DMS79 (cell line): ENCODE data around the gene MACROD2.

ENCODE experiments used
- DNase-seq: peaks from one replicate; lab custom pipeline; 2025; lab: John Stamatoyannopoulos, UW

The MACROD2 gene

DNA sequence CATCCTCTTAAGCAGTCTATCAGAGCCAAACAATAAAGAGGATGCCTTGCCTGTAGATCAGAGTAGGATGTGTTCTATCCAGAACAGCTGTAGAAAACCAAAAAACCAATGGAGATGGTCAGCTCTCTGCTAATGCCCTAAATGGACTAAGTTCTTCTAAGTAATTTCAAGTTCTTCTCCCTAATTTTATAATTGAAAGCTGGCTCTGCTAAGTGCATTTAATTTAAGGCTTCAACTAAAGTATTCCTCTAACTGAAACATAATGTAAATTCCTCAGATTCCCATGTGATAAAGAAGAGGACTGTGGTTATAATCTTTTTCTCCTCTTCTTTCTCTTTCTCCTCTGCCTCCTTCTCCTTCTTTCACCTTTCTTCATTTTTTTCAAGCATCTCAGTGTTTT lies 1868.4 kb downstream of the MACROD2 start:
- DNase-seq: no peak

DNA sequence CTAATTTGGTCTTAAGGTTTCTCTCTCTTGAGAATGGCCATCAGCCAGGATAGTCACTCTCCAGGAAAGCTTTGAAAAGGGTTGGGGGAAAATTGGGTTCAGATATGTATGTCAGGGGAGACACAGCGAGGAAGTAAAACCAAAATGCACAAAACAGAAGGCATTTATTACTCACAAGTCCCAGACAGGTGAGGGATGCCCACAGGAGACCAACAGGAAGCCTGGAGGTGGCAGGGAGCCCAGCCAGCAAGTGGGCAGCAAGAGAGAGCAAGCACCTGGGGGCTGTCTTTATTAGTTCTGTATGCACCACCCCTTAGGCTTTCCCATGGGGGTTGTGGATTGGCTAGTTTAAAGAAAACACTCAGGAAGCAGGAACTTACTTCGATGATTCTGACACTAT lies 1870.2 kb downstream of the MACROD2 start:
- DNase-seq: no peak

DNA sequence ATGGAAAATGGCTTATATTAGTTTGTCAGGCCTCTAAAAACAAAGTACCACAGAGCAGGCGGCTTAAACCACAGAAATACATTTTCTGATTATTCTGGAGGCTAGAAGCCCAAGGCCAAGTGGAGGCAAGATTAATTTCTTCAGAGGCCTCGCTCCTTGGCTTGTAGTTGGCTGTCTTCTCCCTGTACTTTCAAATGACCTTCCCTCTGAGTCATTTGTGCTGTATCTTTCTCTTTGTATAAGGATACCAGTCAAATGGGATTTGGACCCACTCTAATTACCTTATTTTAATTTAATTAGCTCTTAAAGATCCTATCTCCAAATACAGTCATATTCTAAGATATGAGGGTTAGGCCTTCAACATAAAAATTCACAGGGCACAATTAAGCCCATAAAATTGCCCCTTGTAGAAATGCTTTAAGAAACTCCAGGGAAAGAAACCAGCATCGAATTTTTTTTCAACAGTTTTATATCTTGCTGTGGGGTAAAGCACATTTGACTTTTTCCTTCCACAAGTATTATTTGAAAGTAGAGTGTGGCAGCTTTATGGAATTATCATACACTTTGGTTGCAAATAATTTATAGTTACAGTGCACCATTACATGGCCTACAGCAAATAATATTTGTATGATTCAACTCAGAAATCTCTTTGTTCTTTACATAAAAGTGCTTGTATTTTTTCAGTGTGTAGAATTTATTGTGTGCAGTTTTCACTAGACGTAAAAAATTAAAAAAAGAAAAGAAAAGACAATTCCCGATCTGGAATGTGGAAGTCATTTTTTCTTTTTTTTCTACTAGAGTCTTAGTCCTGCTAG lies 1871.8 kb downstream of the MACROD2 start:
- DNase-seq: no peak

DNA sequence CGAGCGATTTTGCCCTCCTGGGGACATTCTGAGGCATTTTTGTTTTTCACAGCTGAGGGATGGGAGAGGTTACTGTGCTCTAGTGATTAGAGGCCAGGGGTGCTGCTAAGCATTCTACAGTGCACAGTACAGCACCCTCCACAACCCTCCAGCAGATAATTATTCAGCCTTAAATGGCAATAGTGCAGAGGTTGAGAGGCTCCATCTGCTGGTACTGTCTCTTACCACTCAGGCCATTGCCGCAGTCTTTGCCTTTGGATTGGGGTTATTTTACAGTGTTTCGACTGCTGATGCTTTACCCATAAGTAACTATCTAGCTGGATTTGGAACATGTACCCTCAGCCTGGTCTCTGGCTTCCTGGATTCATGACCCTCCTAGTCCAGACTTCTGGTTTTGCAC lies 1872.6 kb downstream of the MACROD2 start:
- DNase-seq: no peak

DNA sequence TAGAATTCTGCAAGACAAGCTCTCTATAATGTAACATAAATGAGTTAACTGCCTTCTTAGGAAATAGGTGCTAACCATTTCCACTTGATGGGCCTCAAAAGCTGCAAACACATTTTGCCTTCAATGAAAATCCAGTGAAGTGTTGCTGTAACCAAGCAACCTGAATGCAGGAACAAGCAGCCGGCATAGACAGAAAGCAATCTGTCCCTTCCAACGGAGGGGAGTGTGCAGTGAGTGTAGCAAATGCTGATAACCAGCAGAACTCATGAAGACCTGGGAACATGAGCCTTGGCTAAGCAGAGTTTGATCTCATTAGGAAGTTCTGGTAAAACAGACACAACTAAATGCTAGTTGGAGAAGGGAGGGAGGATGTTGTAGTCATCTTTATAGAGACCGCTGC lies 1880.1 kb downstream of the MACROD2 start:
- DNase-seq: no peak

DNA sequence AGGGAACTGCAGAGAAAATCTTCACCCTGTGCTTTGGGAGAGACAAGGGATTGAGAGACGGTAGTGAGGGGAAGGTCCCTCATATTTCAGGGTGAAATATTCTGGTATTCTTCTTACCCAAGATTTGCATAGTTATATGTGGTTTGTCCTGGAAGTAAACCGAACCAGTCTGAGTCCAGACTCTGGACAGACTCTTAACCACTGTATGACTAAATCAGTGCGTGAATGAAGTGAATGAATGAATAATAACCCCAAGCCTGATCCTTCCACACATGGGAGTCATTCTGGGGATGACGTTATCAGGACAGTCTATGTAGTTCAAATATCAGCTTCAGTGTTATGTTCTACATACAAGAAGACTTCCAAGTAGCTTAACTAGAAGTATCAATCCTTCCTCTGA lies 1887.2 kb downstream of the MACROD2 start:
- no peak for DNase-seq

DNA sequence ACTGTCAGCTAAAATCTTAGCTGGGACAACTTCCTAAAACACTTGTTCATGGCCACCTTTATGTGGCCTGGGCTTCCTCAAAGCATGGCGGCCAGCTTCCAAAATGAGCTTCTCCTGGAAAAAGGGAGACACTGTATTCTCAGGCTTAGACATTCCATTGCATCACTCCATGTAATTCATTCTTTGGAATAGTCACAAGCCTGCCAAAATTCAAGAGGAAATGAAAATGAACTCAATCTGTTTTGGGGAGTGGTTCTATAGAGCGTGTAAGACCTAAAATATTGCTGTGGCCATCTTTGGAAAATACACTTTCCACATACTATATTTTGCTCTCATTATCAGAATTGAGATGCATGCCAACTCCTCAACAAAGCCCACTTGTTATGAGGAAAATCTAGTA lies 1890.9 kb downstream of the MACROD2 start:
- DNase-seq: no peak

DNA sequence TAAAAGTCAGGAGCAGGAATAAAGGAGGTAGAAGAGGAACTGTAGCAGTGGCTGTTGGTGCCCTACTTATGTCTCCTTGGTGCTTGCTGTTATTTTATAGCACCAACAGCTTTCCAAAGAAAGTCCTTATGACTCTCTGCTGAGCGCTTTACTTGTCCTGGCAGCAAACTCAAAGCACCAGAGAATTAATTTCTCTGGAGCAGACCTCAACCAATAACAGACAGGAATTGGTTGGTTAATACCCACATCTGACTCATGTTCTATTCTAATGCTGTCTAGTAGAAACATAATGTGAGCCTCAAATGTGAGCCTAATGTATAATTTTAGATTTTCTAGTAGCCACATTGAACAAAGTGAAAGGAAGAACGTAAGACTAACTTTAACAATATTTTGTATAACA lies 1892.1 kb downstream of the MACROD2 start:
- DNase-seq: no peak

DNA sequence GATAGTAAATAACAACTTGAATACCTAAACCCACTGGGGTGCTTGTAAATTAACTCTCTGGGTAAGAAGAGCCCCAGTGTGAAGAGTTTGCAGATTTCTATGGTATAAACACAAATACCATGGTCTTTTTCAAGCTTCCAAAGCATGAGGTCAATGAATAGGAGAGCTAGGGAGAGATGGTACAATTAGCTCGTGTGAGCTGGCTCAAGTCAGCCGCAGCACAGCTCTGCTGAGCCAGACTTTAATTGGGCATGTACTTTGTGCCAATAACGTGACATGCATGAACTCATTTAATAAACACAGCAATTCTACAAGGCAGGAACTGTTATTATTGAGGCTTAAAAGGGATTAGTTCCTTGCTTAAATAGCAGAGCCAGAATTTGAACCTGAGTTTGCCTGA lies 1893.7 kb downstream of the MACROD2 start:
- DNase-seq: no peak

DNA sequence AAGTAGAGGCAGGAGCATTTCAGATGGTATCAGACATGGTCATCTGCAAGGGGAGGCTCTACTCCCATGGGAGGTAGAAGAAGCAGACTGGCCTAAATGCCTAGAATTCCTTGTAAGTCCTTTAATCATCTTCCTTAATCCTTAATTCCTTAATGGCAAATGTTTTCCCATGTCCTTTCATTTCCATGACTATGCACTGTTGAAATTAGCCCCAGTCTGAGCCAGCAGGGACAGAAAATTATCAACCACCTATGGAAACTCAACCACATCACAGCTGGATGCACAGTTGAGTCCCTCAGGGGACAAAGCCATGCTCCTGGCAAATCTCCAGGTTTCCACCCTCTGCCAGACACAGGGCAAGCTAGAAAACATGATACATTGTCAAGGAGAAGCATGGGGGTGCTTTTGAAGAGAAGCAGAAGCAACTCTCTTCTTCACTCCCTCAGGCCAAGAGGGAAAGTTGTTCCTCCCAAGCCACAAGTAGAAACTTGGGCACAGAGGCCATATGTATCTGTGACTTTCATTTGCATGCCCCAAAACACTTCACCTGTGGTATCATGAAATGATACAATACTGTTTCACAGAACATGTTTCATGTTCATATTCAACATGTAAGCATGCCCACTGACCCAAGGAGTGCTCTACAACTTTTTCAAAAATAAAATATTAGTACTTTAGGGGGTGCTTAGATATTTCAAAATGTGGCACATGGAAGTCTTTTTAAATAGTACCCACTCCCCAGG lies 1894.4 kb downstream of the MACROD2 start:
- DNase-seq: no peak

DNA sequence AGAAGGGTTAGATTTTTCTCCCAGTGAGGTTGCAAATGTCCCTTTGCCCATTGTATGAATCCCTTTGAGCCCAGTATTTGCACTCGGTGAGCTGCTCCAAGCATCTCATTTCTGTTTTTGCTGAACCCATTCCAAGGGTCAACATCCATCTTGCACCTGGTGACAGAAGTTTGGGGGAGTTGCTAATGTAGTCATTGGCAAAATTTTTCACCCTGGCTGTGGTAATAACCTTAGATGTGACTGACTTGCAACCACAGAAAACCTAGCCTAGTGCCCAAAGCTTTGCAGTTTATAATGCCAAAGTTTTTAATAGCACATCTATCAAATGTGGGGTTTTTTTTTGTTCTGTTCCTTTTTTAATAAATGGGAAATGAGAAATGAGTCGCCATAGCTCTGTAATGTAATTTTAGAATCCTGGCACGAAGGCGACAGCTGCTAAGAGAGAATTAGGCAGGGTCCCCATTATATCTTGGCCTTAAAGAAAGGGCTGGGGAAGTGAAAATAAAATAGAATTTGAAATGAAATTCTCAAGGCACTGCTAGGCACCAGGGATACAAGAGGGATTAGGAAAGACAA lies 1895.2 kb downstream of the MACROD2 start:
- no peak for DNase-seq

DNA sequence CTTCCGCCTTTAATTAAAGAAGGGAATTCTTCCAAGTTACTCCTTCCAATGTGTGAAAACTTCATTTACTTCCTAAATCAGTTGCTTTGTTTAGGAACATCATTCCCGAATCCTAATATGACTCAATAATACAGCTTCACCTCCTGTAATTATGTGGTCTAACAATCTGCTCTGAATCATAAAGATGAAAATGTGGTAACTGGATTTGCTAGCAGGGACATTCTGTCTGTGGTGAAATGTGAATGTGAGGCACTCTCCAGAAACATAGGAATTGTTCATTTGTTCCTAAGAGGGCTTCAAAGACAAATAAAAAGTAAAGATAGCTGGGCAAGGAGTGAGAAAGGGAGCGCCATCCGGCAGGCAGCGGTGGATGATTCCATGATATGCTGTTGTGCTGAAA lies 1899.8 kb downstream of the MACROD2 start:
- no peak for DNase-seq

DNA sequence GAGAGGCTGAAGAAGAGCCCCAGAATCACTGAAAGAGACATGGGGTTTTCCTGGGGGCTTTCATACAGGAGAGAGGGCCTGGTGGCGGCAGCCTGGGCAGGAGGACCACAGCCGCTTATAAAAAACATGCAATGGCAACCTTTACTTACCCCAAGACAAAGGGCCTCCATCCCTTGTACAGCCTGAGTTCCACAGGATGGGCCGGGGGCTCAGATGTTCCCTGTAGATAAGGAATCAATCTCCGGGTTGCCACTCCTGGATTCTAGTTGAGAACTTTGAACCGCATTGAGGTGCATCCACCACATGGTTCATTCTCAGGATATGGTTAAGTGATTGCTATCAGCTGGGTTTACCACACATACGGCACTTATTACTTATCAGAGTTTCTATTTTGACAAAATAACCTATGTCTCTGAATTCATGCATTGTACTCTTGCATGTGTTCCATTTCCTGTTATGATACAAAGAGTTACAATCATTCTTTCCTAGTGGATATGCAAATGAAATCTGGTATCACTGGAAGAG lies 1900.3 kb downstream of the MACROD2 start:
- no peak for DNase-seq

DNA sequence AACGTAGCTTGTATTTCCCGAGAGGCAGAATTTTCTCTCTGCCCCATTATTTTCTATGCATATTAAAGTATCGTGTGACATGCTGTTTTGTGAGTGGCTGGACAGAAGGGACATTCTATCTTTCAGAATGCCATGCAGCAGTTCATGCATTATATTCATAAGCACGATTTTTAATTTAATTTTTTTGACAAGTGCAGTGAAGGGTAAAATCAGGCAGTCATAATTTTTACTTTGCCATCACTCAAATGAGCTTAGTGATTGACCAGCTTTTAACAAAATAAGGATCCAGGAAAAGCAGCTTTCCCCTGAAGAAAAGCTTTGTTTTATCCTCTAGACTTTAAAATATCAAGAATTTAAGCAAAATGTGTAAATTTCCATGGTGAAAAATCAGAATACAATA lies 1904.7 kb downstream of the MACROD2 start:
- no peak for DNase-seq

DNA sequence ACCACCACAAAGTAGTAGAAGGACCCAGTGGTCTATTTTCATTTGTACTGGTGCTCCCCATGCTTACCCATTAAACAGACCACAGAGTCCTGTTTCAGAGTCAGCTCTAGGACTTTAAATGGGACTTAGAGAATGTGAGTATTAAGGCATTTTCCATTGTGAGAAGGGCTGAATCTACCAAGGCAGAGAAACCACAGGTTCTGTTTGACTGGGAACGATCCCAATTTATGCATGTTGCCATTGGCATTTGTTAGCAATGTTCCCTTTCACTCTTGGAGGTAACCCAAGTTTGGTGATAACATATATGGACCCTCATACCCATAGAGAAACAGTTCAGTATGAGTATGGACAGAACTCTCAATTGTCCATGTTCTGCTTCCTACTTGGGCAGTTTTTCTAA lies 1905.1 kb downstream of the MACROD2 start:
- no peak for DNase-seq

DNA sequence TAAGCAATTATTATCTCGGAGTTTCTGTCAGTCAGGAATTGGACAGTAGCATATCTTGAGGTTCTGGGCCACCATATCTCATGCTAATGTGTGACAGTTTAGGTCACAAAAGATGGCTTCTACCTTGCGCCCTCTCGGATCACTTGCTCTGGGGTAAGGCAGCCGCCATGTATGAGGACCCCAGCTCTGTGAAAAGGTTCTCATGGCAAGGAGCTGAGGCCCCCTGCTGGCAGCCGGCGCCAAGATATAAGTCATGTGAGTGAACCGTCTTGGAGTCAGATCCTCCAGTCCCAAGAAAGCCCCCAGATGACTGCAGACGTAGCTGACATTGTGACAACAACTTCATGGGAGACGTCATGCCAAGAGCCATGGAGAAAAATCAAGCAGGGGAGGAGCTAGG lies 1907.2 kb downstream of the MACROD2 start:
- no peak for DNase-seq

DNA sequence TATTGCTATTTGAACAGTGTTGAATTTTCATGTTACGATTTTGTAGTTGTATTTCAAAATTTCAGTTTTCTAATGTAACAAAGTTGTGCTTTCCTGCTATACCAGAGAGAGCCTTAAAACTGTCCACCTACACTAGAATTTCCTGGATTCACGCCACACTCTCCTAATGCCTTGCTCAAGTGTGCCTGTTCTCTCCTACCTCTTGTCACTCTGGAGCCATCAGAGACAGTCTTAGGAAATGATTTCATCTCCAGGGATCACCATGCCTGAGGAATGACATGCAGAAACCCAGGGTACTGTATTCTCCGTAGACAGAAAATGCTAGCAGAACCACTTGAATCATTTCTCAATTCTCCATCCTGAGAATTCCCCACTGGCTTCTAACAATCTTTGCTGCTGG lies 1910.3 kb downstream of the MACROD2 start:
- DNase-seq: no peak

DNA sequence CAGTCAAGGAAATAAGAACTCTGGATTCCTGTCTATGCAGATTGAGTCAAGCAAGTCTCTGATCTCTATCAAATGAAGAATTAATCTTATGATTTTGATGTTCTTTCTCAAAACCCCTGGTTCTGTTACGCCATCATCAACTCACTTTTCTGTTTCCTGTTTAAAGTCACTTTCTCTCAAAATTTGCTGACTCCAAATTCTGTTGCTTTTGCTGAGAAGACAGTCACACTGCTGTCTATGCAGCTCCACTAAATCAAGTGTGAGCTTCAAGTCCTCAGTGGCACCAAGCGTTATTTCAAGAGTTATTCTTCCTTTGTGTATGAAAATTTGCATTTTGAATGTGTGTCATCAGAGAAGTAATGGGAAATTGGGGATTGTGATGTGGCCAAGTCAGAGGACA lies 1914.7 kb downstream of the MACROD2 start:
- no peak for DNase-seq

DNA sequence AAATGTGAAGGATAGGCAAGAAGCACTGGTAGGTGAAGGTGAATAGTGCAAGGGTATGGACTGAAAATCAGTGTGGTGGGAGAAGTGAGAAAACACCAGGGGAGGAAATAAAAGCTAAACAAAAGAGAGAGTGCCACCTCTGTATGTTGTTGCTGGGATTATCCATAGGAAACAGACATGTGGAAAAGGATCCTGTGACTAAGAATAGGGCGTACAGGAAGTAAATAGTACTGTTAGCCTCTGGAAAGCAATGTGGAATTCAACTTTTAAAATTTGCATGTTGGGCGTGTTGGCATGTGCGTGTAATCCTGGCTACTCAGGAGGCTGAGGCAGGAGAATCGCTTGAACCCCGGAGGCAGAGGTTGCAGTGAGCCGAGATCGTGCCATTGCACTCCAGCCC lies 1916.3 kb downstream of the MACROD2 start:
- no peak for DNase-seq

DNA sequence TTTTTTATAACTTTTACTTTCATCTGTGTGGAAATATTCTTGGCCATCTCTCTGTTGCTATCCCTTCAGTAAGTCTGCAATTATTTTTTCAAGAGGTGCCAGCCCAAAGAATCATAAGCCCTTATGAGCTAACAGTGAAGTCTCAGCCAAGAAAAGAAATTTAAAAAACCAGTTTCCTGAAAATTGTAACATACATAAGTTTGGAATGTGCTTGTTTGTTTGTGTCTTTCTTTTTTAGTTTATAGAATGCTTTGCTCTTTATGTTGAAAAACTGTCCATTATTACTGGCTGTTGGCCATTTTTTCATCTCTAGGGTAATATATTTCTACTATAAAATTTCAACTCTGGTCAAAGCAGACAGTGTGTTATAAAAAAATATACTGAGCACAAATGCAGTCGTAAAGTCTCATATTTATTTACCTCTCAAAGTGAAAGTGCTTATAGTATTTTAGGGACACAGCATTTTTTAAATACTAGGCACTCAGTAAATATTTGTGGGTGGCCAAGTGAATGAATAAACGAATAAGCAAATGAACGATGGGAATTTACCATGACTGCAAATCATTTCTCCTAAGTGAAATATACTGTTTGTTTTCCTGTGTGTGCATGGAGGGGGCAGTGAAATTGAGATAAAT lies 1918.2 kb downstream of the MACROD2 start:
- DNase-seq: no peak

DNA sequence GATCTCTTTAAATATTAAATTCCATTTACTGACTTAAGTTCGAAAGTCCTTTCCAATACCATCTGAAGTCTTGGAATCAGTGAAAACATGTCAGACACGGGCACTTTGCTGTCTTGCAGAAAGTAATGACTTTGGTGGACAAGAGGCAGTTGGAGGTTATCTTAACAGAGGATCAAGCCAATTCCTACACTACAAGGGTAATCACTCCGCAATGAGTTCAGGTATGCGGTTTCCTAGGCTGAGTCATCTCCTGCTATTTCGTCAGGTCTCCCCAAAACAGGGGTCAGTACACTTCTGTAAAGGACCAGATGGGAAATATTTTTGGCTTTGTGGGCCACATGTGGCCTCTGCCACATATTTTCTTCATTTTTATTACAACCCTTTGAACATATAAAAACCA lies 1921.3 kb downstream of the MACROD2 start:
- DNase-seq: no peak

DNA sequence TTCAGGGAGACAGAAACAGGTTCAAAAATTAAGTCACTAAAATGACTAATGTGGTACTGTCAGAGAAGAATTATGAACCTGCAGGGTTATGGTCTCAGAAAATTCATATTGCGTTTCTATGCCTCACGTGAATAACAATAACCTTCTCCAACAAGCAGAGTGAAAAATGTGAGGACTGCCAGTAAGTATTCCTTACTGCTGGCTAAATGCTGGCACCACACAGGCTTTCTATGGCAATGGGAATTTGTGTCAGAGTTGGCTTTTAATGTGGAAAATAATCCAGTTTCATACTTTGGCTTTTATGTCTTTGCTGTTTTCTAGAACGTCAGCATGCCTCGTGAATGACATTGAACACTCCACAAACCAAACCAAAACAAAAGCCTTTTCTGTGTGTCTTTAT lies 1922.0 kb downstream of the MACROD2 start:
- no peak for DNase-seq

DNA sequence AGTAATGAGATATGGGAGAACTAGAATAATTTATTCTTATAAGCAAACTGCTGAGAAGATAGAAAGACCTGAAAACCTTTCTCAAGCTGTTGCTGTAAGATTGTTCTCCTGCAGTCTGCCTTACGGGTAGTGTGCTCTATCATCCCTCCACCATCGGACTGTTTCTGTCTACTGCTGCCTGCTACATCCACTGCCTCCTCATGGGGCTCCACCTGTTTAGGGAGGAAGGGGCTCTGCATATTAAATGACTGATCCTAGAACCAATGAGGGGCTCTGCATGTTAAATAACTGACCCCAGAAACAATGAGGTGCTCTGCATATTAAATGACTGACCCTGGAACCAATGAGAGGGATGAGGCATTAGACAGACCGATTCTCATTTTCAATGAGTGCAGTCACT lies 1923.3 kb downstream of the MACROD2 start:
- DNase-seq: no peak
